Tongue (tissue), 2 donors: ENCODE results near the gene RPP21. TPM values are rescaled to one million over a fixed set of nuclear protein-coding genes. Genes with fewer than 3 reads are reported as not detected.
"Not testable (repeated sequence)": the region's sequence is repeated elsewhere in the genome, so short reads cannot be mapped to it uniquely, and the experiment has no call there.

Experiments used
- DNase-seq: peaks from one replicate; pipeline ENCODE4 v3.0.0-alpha.2; 2015
- total RNA-seq: library from RNA; depleted of rRNA; stranded (reverse); fragments of >200 nt; gene quantifications from one replicate; pipeline ENCODE4 v1.2.3, GENCODE V29; 2014

RPP21 gene
- total RNA-seq, 1 donor from 2014 or later, result 14.9 TPM

DNA sequence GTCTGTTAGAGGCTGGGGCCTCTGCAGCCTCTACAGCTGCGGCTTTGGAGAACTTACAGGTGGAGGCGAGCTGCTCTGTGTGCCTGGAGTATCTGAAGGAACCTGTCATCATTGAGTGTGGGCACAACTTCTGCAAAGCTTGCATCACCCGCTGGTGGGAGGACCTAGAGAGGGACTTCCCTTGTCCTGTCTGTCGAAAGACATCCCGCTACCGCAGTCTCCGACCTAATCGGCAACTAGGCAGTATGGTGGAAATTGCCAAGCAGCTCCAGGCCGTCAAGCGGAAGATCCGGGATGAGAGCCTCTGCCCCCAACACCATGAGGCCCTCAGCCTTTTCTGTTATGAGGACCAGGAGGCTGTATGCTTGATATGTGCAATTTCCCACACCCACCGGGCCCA, 15.6 kb upstream of the RPP21 start:
- no peak for DNase-seq

DNA sequence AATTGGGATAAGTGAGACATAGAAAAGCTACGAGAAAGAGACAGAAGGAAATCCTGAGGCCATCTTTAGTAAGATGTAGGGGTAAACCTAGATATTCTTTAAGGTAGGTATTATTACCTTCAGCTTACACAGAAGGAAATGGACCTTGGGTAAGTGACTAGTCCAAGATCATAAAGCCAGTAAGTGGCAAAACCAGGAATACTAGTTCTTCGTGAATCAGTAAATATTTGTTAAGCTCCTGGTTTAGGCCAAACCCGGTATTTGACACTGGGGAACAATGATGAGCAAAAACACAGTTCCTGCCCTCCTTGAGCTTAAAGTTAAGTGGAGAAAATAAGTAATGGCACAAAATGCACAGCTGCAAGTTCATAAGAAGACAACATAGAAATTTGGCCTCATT, 13.0 kb upstream of the RPP21 start:
- DNase-seq, result no peak

- no peak for DNase-seq
These were observed 10.7 kb upstream of the RPP21 start for GRCh38 chr6:30334075-30334783.

DNA sequence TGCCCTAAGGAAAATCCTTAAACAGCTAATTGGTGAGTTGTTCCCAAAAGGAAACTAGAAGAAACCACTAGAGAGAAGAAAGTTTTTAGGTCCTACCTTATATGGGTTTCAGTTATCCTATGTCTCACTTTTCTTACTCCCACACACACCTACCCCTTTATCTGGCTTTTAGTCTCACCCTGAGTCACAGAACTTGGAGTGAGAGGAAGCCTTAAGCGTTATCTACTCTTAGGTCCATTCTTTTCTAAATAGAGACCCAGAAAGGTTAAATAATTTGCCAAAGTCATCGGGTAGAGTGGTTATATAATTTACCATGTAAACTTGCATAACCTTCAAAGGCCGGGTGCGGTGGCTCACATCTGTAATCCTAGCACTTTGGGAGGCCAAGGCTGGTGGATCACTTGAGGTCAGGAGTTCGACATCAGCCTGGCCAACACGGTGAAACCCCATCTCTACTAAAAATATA, 4.3 kb upstream of the RPP21 start:
- no peak for DNase-seq

DNA sequence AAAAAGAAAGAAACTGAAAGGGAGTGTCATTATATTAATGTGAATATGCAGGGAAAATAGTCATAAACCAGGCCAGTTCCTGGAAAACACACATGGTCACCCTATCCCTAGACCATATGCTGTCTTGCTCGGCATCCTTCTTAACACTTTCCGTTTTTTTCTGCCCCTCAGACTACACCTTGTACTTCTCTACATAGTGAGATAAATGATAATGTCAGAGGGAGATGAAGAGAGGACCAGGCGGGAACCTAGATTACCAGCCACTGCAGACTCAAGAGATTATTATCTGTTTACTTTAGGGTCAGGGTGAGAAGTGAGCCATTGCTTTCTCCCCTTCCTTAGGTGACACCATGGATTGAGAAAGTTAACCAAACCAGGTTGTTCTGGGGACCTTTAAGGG, 3.7 kb upstream of the RPP21 start:
- DNase-seq, result no peak

GRCh38 chr6:30341728-30342127, 3.2 kb upstream of the RPP21 start:
- DNase-seq, result no peak

GRCh38 chr6:30344191-30344867, 627 bp upstream of the RPP21 start:
- no peak for DNase-seq

- DNase-seq, result no peak
These were observed 896 bp downstream of the RPP21 start for GRCh38 chr6:30345852-30346251.

GRCh38 chr6:30348957-30349356, 4.0 kb downstream of the RPP21 start:
- DNase-seq, result no peak

GRCh38 chr6:30349421-30350177, 4.6 kb downstream of the RPP21 start:
- no peak for DNase-seq

DNA sequence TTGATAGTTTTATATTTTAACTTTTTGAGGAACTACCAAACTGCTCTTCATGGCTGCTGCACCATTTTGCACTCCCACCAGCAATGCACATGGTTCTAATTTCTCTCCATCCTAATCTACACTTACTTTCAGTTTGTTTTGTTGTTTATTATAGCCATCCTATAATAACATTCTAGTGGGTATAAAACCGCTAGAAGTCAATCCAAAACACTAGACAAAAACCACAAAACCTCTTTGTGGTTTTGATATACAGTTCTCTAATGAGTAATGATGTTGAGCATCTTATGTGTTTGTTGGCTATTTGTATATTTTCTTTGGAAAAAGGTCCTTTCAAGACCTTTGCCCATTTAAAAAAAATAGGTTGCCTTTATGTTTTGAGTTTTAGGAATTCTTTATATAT, 5.6 kb downstream of the RPP21 start:
- no peak for DNase-seq

DNA sequence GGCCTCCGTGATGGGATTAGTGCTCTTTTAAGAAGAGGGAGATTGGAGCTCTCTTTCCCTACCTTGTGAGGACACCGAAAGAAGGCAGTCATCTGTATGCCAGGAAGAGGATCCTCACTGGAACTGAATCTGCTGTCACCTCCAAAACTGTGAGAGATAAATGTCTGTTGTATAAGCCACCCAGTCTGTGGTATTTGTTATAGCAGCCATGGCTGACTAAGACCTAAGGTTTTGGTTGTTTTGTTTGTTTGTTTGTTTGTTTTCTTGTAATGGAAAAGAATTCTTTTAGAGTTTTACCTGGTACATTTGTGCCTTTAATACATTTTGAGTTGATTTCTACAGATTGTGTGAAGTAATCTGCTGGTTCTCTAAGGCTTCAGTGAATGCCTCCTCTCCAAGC, 7.6 kb downstream of the RPP21 start:
- DNase-seq, result no peak

DNA sequence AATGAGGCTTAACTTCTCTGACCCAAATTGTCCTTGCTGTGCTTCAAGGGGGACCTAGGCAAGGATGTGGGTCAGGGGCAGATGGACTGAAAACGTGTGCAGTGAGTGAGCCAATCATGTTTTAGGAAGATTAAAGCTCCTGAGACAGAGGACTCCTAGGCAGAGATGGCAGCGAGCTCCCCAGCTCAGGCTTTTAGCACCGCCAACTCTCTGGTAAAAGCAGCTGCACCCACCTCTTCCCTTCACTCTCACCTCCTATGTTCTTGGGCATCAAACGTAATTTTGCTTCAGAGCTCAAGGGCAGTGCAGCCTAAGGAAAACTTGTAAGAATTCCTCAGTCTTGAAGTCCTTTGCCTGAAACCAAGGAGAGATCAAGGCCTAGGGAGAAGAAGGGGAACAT, 10.3 kb downstream of the RPP21 start:
- DNase-seq, result no peak

DNA sequence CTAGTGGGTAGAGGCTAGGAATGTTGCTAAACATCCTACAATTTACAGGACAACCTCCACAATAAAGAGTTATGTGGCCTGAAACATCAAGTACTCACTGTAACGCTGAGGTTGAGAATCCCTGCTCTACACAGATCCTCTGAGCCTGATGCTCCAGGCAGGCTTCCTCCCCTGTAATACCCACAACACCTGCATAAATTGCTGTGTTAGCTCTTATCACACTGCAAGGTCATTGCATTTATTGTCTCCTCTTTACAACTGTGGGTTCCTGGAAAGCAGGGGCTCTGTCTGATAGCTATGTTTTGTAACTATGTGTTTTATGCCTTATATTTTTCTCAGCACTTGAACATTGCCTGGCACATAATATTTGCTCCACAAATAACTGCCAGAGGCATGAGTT, 11.6 kb downstream of the RPP21 start:
- no peak for DNase-seq

DNA sequence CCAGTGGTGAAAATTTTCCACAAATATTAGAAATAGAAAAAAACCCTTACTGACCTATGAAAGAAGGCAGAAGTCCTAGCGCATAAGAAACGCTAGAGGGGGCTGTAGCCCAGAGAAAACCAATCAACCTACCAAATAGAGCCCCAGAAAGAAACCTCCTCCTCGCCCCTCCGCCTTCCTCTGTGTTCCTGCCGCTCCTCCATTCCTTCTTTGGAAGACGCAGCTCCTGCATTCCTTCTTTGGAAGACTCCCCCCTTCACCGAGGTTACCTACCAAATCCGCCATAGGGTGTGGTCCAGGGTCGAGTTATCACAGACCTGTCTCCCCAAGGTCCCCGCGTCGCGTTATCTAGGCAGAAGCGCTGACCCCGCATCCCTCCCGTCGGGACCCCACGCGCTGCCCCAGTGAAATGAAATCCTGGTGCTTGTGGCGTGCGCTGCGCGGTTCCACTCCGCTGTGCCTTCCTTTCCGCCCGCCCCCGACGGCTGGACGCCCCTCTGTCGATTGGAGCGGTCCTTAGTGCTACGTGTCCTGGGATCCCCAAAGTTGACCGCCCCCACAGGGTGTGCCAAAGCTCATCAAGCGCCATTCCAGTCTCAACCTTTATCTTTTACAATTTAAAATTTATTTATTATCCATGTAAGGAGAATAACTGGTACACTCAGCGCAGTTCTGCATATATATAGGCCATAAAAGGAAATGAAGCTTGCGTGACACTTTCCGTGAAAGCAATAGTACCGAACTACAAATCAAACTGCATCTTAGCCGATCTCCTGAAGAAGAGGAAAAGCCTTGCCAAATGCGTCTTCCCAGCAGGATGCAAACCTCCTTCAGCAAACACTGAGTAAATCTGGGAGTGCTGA, 13.0 kb downstream of the RPP21 start:
- DNase-seq, result peak; percentile 69

- no peak for DNase-seq
These were observed 14.3 kb downstream of the RPP21 start for GRCh38 chr6:30359276-30359675.

GRCh38 chr6:30360139-30360538, 15.2 kb downstream of the RPP21 start:
- no peak for DNase-seq

DNA sequence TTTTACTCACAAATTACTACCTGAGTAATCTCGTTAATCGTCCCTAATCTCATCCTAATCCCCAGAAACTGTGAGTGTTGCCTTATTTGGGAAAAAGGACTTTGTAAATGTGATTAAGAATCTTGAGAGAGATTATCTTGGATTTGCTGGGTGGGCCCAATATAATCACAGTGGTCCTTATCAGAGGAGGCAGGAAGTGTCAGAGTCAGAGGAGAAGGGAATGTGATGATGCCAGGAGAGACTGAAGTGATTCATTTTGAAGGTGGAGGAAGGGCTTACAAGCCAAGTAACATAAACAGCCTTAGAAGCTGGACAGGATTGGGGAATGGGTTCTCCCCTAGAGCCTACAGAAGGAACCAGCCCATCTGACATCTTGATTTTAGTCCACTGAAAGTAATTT, 16.7 kb downstream of the RPP21 start:
- no peak for DNase-seq

DNA sequence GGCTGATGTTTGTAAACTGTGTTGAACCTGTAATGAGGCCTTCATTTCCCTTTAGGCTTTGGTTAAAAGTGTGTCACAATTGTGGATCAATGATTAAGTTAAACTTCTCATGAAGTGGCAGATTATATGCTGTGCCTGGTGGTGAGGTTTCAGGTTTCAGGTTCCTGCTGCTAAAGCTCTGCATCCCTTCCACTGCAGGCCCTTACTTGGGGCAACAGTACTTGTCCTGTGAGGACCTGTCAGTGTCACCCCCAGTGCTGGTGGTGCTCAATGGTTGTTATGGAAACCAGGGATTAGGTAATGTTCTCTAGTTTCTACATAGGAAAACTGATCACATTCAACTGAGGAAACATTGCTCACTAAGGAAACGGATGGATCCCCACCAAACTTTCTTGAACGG, 18.5 kb downstream of the RPP21 start:
- DNase-seq, result no peak

DNA sequence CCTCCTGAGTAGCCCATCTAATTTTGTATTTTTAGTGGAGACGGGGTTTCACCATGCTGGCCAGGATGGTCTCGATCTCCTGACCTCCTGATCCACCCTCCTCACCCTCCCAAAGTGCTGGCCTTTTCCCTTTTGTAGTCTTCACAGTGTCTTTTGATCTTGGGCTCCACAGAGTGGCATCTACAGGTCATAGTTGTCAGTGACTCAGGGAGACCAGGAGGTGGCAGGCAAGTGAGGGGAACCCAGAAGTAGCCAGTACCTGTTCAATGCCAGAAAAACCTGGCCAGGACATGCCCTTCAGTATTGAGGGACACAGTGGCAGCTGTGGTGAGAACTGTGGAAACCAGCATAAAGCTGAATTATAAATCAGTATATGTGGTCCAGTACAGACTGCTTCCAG, 19.6 kb downstream of the RPP21 start:
- DNase-seq, result no peak

GRCh38 chr6:30369280-30369679, 24.3 kb downstream of the RPP21 start:
- not testable (repeated sequence) for DNase-seq

GRCh38 chr6:30378290-30378937, 33.5 kb downstream of the RPP21 start:
- DNase-seq, result peak; percentile 43
